Measurements from ENCODE around the gene MRPL3.

DNA sequence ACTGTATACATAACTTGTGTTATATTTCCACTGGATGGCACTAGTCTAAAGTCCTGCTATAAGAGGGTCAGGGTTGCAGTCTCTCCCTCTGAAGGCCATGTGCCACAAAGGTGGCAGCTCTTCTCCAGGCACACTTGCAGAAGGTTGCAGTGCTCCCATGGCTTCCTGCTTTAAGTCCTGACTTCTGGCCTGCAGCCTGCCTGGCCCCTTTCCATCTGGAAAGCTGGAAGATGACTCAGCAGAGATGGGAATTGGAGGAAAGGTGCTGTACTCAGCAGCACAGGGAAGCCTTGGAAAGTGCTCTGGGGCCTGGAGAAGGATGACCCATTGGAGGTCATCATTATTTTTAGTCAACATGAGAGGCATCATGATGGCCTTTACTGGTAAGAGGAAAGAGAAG, 40.9 kb upstream of the MRPL3 start:
- TF ChIP-seq, protein P1, sequence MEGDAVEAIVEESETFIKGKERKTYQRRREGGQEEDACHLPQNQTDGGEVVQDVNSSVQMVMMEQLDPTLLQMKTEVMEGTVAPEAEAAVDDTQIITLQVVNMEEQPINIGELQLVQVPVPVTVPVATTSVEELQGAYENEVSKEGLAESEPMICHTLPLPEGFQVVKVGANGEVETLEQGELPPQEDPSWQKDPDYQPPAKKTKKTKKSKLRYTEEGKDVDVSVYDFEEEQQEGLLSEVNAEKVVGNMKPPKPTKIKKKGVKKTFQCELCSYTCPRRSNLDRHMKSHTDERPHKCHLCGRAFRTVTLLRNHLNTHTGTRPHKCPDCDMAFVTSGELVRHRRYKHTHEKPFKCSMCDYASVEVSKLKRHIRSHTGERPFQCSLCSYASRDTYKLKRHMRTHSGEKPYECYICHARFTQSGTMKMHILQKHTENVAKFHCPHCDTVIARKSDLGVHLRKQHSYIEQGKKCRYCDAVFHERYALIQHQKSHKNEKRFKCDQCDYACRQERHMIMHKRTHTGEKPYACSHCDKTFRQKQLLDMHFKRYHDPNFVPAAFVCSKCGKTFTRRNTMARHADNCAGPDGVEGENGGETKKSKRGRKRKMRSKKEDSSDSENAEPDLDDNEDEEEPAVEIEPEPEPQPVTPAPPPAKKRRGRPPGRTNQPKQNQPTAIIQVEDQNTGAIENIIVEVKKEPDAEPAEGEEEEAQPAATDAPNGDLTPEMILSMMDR (conservative IDR thresholded peaks at IDR 0.05 in 1 of 2, IDR thresholded peaks at IDR 0.05 in 1 of 2; ENCODE audit: extremely low read depth in 1 of 2, insufficient read depth in 1 of 2, low read depth in 1 of 2, low read length in 2 of 2), result no peak
- TF ChIP-seq EZH2 (IDR thresholded peaks at IDR 0.05; ENCODE audit: borderline replicate concordance, low read length), result no peak
